Ishikawa (cell line): ENCODE data around the gene RAI14.

Experiments
- CEBPB ChIP-seq: IDR thresholded peaks from 2 replicates; pipeline ENCODE4 v1.6.1; 2012
- CREB1 ChIP-seq: IDR thresholded peaks from 2 replicates; pipeline ENCODE4 v1.6.1; 2012; ENCODE audit warnings: low read depth
- EGR1 ChIP-seq: IDR thresholded peaks from 2 replicates; pipeline ENCODE4 v1.6.1; 2012
- EP300 ChIP-seq: IDR thresholded peaks from 2 replicates; pipeline ENCODE4 v1.6.1; 2012; ENCODE audit warnings: borderline replicate concordance
- FOXM1 ChIP-seq: IDR thresholded peaks from 2 replicates; pipeline ENCODE4 v1.6.1; 2012; ENCODE audit warnings: low read depth, borderline replicate concordance
- MAX ChIP-seq: IDR thresholded peaks from 2 replicates; pipeline ENCODE4 v1.6.1; 2012
- NFIC ChIP-seq: IDR thresholded peaks from 2 replicates; pipeline ENCODE4 v1.6.1; 2012
- RAD21 ChIP-seq: IDR thresholded peaks from 2 replicates; pipeline ENCODE4 v1.6.1; 2012; ENCODE audit warnings: low read depth
- REST ChIP-seq: IDR thresholded peaks from 2 replicates; pipeline ENCODE4 v1.6.1; 2012; ENCODE audit warnings: low read depth, mild to moderate bottlenecking
- TAF1 ChIP-seq: IDR thresholded peaks from 2 replicates; pipeline ENCODE4 v1.6.1; 2012; ENCODE audit warnings: low read depth, mild to moderate bottlenecking
- TCF12 ChIP-seq: IDR thresholded peaks from 2 replicates; pipeline ENCODE4 v1.6.1; 2012; ENCODE audit warnings: low read depth
- TEAD4 ChIP-seq: IDR thresholded peaks from 2 replicates; pipeline ENCODE4 v1.6.1; 2012
- USF1 ChIP-seq: IDR thresholded peaks from 2 replicates; pipeline ENCODE4 v1.6.1; 2012
- YY1 ChIP-seq: IDR thresholded peaks from 2 replicates; pipeline ENCODE4 v1.6.1; 2012; ENCODE audit warnings: low read depth
- ZBTB7A ChIP-seq: IDR thresholded peaks from 2 replicates; pipeline ENCODE4 v1.6.1; 2012; ENCODE audit warnings: low read depth

RAI14 gene

GRCh38 chr5:34652466-34652865, 3.7 kb upstream of the RAI14 start:
- TF ChIP-seq USF1 (no peak), TAF1 (no peak), TCF12 (no peak), CREB1 (no peak), ZBTB7A (no peak), EP300 (no peak), NFIC (no peak), CEBPB (no peak), FOXM1 (no peak), MAX (no peak), TEAD4 (no peak)

- TF ChIP-seq NFIC (peak; percentile 37; the same call in 1 of the 2 replicates), YY1 (no peak)
Observed at GRCh38 chr5:34652914-34653313, 3.2 kb upstream of the RAI14 start.

GRCh38 chr5:34653708-34654107, 2.4 kb upstream of the RAI14 start:
- TF ChIP-seq FOXM1 (no peak), CREB1 (no peak), NFIC (no peak), MAX (no peak), EP300 (no peak), RAD21 (no peak)

- TF ChIP-seq REST = no peak
- TF ChIP-seq FOXM1 = no peak
- TF ChIP-seq YY1 = no peak
- TF ChIP-seq EP300 = no peak
- no peak for TF ChIP-seq TCF12
- TF ChIP-seq RAD21 = no peak
- no peak for TF ChIP-seq ZBTB7A
- TF ChIP-seq USF1 = no peak
Observed at GRCh38 chr5:34655354-34655991, 655 bp upstream of the RAI14 start.

- TF ChIP-seq FOXM1 (no peak), MAX (0 out of 2 replicates have a peak, but pooled peaks have one; percentile 9)
Observed at GRCh38 chr5:34656700-34657273, 659 bp downstream of the RAI14 start.

- TF ChIP-seq YY1 (no peak), ZBTB7A (no peak), EGR1 (no peak), CREB1 (no peak), USF1 (no peak), REST (peak; percentile 53)
Observed at GRCh38 chr5:34657274-34657921, 1.3 kb downstream of the RAI14 start.
